Hepatocyte (in vitro differentiated cells): ENCODE data around the gene TLX2. TPM values are rescaled to one million over a fixed set of nuclear protein-coding genes. Genes with fewer than 3 reads are reported as not detected.

Experiments
- DNase-seq: peaks from one replicate; pipeline ENCODE4 v3.0.0-alpha.2; 2016; ENCODE audit warnings: low spot score
- H2AFZ ChIP-seq: fragments of 200-600 bp; sonication (generic); 2 replicates; pipeline ENCODE4 v1.6.0; 2016; ENCODE audit warnings: antibody characterized with exemption, mild to moderate bottlenecking
- H3K27ac ChIP-seq: fragments of 200-600 bp; sonication (generic); 2 replicates; pipeline ENCODE4 v1.5.1; 2016; ENCODE audit warnings: mild to moderate bottlenecking
- H3K27me3 ChIP-seq: fragments of 200-600 bp; sonication (generic); 2 replicates; pipeline ENCODE4 v1.6.1; 2016
- H3K36me3 ChIP-seq: fragments of 200-600 bp; sonication (generic); replicated peaks from 2 replicates; pipeline ENCODE4 v1.5.1; 2016; ENCODE audit warnings: low read depth; ENCODE audit not compliant: insufficient read depth
- H3K4me1 ChIP-seq: fragments of 200-600 bp; sonication (generic); 2 replicates; pipeline ENCODE4 v1.5.1; 2016; ENCODE audit warnings: mild to moderate bottlenecking, moderate library complexity; ENCODE audit not compliant: insufficient read depth
- H3K4me2 ChIP-seq: fragments of 200-600 bp; sonication (generic); 2 replicates; pipeline ENCODE4 v1.6.0; 2016
- H3K4me3 ChIP-seq: fragments of 200-600 bp; sonication (generic); 2 replicates; pipeline ENCODE4 v1.5.1; 2016; ENCODE audit warnings: mild to moderate bottlenecking
- H3K79me2 ChIP-seq: fragments of 200-600 bp; sonication (generic); 2 replicates; pipeline ENCODE4 v1.6.0; 2017; ENCODE audit warnings: mild to moderate bottlenecking
- H3K9me2 ChIP-seq: fragments of 200-600 bp; sonication (generic); replicated peaks from 2 replicates; pipeline ENCODE4 v1.6.0; 2017; ENCODE audit warnings: mild to moderate bottlenecking; ENCODE audit not compliant: insufficient read depth
- H3K9me3 ChIP-seq: fragments of 200-600 bp; sonication (generic); 2 replicates; pipeline ENCODE4 v1.5.1; 2016; ENCODE audit warnings: low read depth, mild to moderate bottlenecking
- H4K20me1 ChIP-seq: fragments of 200-600 bp; sonication (generic); 2 replicates; pipeline ENCODE4 v1.6.0; 2016; ENCODE audit warnings: mild to moderate bottlenecking; ENCODE audit not compliant: insufficient read depth, poor library complexity, severe bottlenecking
- EZH2 ChIP-seq: fragments of 200-600 bp; sonication (generic); IDR thresholded peaks from 2 replicates; pipeline ENCODE4 v1.6.1; 2016; ENCODE audit warnings: antibody characterized with exemption, mild to moderate bottlenecking, borderline replicate concordance
- EZH2phosphoT487 ChIP-seq: fragments of 200-600 bp; sonication (generic); IDR thresholded peaks from one replicate; pipeline ENCODE4 v1.6.1; 2018; ENCODE audit warnings: antibody characterized with exemption, mild to moderate bottlenecking, low read depth, moderate library complexity; ENCODE audit not compliant: unreplicated experiment, severe bottlenecking
- WGBS: methylation state at CpG from one replicate; pipeline ENCODE4 v1.1.6; 2016; ENCODE audit warnings: low lambda C conversion rate; ENCODE audit errors: missing lambda C conversion rate; 5-methylcytosine and 5-hydroxymethylcytosine counted together
- polyA plus RNA-seq: library from polyadenylated mRNA; unstranded; fragments of >200 nt; fragmentation: Nextera tagmentation; extraction: Ambion mirVana; gene quantifications from 2 replicates; pipeline ENCODE4 v1.2.1, GENCODE V29; 2016
- total RNA-seq: library from RNA; depleted of rRNA; stranded (reverse); fragments of >200 nt; gene quantifications from 2 replicates; pipeline ENCODE4 v1.2.3, GENCODE V29; 2014
- TF ChIP-seq, protein P1 (sequence below): fragments of 200-600 bp; sonication (generic); IDR thresholded peaks from 2 replicates; pipeline ENCODE4 v1.5.1; 2016; ENCODE audit warnings: antibody characterized with exemption, mild to moderate bottlenecking; ENCODE audit not compliant: poor library complexity

TLX2 gene
- total and polyA plus RNA-seq, 2 experiments from 2014 or later: not detected

DNA sequence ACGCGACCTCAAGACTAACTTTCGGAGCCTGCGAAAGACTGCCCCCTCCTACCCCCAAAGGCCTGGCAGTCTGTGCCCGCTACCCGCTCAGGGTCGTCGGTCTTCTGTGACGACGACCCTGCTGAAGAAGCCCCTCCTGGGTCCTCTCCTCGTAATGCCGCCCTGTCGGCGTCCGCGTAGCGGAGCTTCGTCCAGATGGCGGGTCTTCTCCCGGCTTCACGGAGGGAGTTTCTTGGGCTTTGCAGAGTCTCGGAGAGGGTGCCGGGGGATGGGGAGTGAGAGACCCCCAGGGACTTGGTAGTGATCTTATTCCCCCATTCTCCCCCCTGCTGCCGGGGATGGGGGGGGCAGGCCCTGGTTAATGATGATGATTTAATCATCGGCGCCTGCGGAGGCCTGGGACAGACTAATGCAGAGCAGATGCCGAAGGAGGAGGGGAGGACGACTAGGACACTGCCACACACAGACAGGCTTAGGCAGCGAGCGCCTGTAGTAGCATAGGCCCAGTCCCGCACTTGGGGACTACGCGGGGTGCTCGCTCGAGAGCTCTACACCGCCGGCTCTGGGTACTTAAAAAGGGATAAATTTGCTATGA, 6.2 kb upstream of the TLX2 start:
- Histone ChIP-seq H3K36me3 (no peaks in the 10 kb centered on the region), H3K4me1 (peaks cover 29% of the 10 kb centered on the region), H2AFZ (peak overlapping the region; percentile 98), H3K4me2 (peak overlapping the region; percentile 93), H3K79me2 (peaks cover 37% of the 10 kb centered on the region), H3K9me3 (no peaks in the 10 kb centered on the region), H3K27ac (peak overlapping the region; percentile 97), H4K20me1 (no peaks in the 10 kb centered on the region), H3K9me2 (no peaks in the 10 kb centered on the region), H3K27me3 (peaks cover 34% of the 10 kb centered on the region), H3K4me3 (peak overlapping the region; percentile 47)
- peak; percentile 69 for DNase-seq
- 3% methylated on average over 36 of the region's 38 CpGs for WGBS
- TF ChIP-seq EZH2: no peak
- TF ChIP-seq EZH2phosphoT487: no peak
- TF ChIP-seq, protein P1, sequence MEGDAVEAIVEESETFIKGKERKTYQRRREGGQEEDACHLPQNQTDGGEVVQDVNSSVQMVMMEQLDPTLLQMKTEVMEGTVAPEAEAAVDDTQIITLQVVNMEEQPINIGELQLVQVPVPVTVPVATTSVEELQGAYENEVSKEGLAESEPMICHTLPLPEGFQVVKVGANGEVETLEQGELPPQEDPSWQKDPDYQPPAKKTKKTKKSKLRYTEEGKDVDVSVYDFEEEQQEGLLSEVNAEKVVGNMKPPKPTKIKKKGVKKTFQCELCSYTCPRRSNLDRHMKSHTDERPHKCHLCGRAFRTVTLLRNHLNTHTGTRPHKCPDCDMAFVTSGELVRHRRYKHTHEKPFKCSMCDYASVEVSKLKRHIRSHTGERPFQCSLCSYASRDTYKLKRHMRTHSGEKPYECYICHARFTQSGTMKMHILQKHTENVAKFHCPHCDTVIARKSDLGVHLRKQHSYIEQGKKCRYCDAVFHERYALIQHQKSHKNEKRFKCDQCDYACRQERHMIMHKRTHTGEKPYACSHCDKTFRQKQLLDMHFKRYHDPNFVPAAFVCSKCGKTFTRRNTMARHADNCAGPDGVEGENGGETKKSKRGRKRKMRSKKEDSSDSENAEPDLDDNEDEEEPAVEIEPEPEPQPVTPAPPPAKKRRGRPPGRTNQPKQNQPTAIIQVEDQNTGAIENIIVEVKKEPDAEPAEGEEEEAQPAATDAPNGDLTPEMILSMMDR: no peak

DNA sequence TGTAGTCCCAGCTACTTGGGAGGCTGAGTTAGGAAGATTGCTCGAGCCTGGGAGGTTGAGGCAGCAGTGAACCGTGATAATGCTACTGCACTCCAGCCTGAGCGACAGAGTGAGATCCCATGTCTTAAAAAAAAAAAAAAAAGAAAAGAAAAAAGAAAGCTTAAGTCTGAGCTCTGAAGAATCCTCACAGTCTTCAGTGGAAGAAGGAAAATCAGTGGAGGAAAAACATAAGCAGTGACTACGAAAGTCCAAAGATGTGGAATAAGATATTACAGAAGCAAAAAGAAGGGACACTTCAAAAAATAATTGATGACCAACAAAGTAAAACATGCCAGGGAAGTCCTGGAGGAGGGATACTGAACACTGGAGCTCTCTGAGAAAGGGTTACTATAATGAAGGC, 4.0 kb upstream of the TLX2 start:
- peaks cover 56% of the 10 kb centered on the region for H3K27me3 ChIP-seq
- H3K9me2 ChIP-seq: no peaks in the 10 kb centered on the region
- H3K4me3 ChIP-seq: no peak overlapping the region
- H3K27ac ChIP-seq: no peak overlapping the region
- no peak for TF ChIP-seq EZH2phosphoT487
- TF ChIP-seq, protein P1: no peak
- TF ChIP-seq EZH2: no peak
- H4K20me1 ChIP-seq: no peaks in the 10 kb centered on the region
- H3K4me2 ChIP-seq: no peak overlapping the region
- H2AFZ ChIP-seq: no peak overlapping the region
- H3K9me3 ChIP-seq: no peaks in the 10 kb centered on the region
- H3K79me2 ChIP-seq: peaks cover 18% of the 10 kb centered on the region
- WGBS: 91% methylated on average over 4 of the region's 4 CpGs
- no peaks in the 10 kb centered on the region for H3K36me3 ChIP-seq
- H3K4me1 ChIP-seq: peaks cover 18% of the 10 kb centered on the region
- DNase-seq: no peak

DNA sequence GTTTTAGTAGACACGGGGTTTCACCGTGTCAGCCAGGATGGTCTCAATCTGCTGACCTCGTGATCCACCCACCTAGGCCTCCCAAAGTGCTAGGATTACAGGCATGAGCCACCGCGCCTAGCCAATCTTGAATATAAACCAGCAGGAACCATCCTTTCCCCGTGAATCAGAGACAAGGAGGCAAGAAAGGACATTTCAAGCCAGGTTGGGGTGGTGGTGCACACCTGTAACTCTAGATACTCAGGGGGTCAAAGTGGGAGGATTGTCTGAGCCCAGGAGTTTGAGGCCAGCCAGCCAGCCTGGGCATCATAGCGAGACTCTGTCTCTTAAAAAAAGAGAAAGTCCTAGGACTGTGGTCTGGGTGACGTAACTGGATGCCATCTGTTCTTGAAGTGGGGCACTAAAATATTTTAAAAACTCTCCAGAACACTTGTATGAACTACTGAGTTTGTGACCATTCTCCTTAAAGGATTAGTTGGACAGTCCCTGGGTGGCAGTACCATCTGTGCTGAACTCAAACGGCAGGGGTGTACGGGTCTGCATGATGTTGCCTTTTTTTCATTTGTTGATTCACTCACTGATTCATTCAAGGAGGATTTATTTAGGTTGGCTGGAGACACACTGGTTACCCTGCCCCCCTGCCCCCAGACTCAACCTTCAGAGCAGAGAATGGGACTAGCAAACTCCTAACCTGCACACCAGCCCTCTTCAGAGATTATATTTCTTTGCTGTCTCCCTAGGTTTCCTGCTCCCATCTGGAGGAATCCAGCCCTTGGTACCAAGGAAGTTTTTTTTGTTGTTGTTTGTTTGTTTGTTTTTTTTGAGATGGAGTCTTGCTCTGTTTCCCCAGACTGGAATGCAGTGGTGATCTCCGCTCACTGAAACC, 2.9 kb upstream of the TLX2 start:
- Histone ChIP-seq H3K27ac (no peak overlapping the region), H3K79me2 (peaks cover 7% of the 10 kb centered on the region), H3K9me2 (no peaks in the 10 kb centered on the region), H3K27me3 (peaks cover 67% of the 10 kb centered on the region), H3K36me3 (no peaks in the 10 kb centered on the region), H3K9me3 (no peaks in the 10 kb centered on the region), H3K4me3 (no peak overlapping the region), H3K4me1 (peaks cover 13% of the 10 kb centered on the region), H4K20me1 (no peaks in the 10 kb centered on the region), H3K4me2 (no peak overlapping the region), H2AFZ (no peak overlapping the region)
- WGBS: 57% methylated on average over 11 of the region's 11 CpGs
- TF ChIP-seq EZH2phosphoT487: no peak
- no peak for TF ChIP-seq EZH2
- DNase-seq: no peak
